MCF 10A (cell line): ENCODE measurements around the gene P2RX1. TPM values are rescaled to one million over a fixed set of nuclear protein-coding genes. Genes with fewer than 3 reads are reported as not detected.

ENCODE experiments used
- BruUV-seq: library from RNA; stranded (reverse); fragments of 400-500 nt; replicated peaks from 2 replicates; lab custom pipeline; 2021; lab: Mats Ljungman, UMichigan
- CTCF ChIA-PET: fragments of 300-600 bp; sonication (Branson Sonifier 250); formaldehyde crosslinking; extraction: SDS; loops from one replicate; lab custom pipeline; 2021; ENCODE audit warnings: antibody characterized with exemption, inconsistent platforms; lab: Yijun Ruan, JAX
- POLR2A ChIA-PET: fragments of 300-600, 350-650 bp; sonication (Branson Sonifier 250); formaldehyde crosslinking; extraction: SDS; loops from one replicate; lab custom pipeline; 2020; ENCODE audit warnings: antibody characterized with exemption, inconsistent platforms; lab: Yijun Ruan, JAX
- DNase-seq: peaks from one replicate; pipeline ENCODE4 v3.0.0-alpha.2; 2018; ENCODE audit not compliant: unreplicated experiment
- H3K27ac Mint-ChIP-seq: one replicate; pipeline ENCODE4 v1.8.0; 2022; ENCODE audit warnings: mild to moderate bottlenecking, low read depth, mixed read lengths; ENCODE audit not compliant: unreplicated experiment
- H3K27me3 Mint-ChIP-seq: one replicate; pipeline ENCODE4 v1.8.0; 2022; ENCODE audit warnings: mixed read lengths; ENCODE audit not compliant: insufficient read depth, unreplicated experiment
- H3K36me3 Mint-ChIP-seq: one replicate; pipeline ENCODE4 v1.8.0; 2022; ENCODE audit warnings: mild to moderate bottlenecking, moderate library complexity, mixed read lengths; ENCODE audit not compliant: insufficient read depth, unreplicated experiment
- H3K4me1 Mint-ChIP-seq: one replicate; pipeline ENCODE4 v1.8.0; 2022; ENCODE audit warnings: mixed read lengths; ENCODE audit not compliant: insufficient read depth, unreplicated experiment
- H3K4me3 Mint-ChIP-seq: one replicate; pipeline ENCODE4 v1.8.0; 2022; ENCODE audit warnings: mild to moderate bottlenecking, moderate library complexity, mixed read lengths; ENCODE audit not compliant: unreplicated experiment
- H3K9me3 Mint-ChIP-seq: one replicate; pipeline ENCODE4 v1.8.0; 2022; ENCODE audit warnings: mixed read lengths; ENCODE audit not compliant: unreplicated experiment
- CTCF ChIP-seq: fragments of 200-600 bp; IDR thresholded peaks from one replicate; pipeline ENCODE4 v1.8.0; 2022; ENCODE audit warnings: antibody characterized with exemption, mild to moderate bottlenecking; ENCODE audit not compliant: unreplicated experiment
- intact Hi-C: fragments of 100-400 bp; cut with micrococcal nuclease; formaldehyde crosslinking; loops from 2 replicates; pipeline ENCODE4 v1.14.1; 2022
- total RNA-seq: library from RNA; stranded (reverse); gene quantifications from 2 replicates; pipeline ENCODE4 v1.2.3, GENCODE V29; 2022

The P2RX1 gene
- total RNA-seq, 1 experiment from 2014 or later, result not detected

- DNase-seq, result no peak
- H3K9me3 Mint-ChIP-seq, result no peaks in the 10 kb centered on the region
- no peaks in the 10 kb centered on the region for H3K27me3 Mint-ChIP-seq
- ChIA-PET POLR2A (interaction anchor here (0.6 to 2.3 kb wide), 2 partner anchors 42 to 1844 kb away, joined by 3 to 6 read pairs; partner anchors contain the start of gene NCBP3), CTCF (interaction anchor here (0.9 to 1.5 kb wide), 2 partner anchors 22 to 44 kb away, joined by 3 read pairs; no protein-coding TSS in a partner anchor)
- H3K4me1 Mint-ChIP-seq, result peaks cover 39% of the 10 kb centered on the region
- peak overlapping the region; percentile 89 for H3K27ac Mint-ChIP-seq
- no TSS peak for BruUV-seq
- no peak for TF ChIP-seq CTCF
- no peak overlapping the region for H3K4me3 Mint-ChIP-seq
- peaks cover 34% of the 10 kb centered on the region for H3K36me3 Mint-ChIP-seq
- intact Hi-C loops, result no loop called here
These were observed 28.5 kb downstream of the P2RX1 start for GRCh38 chr17:3887804-3888203.

GRCh38 chr17:3887394-3887793 is 28.9 kb downstream of the P2RX1 start:
- H3K4me3 Mint-ChIP-seq, result no peak overlapping the region
- no peak for TF ChIP-seq CTCF
- peaks cover 39% of the 10 kb centered on the region for H3K4me1 Mint-ChIP-seq
- H3K9me3 Mint-ChIP-seq, result no peaks in the 10 kb centered on the region
- BruUV-seq, result no TSS peak
- peak overlapping the region; percentile 89 for H3K27ac Mint-ChIP-seq
- intact Hi-C loops, result no loop called here
- CTCF ChIA-PET, result interaction anchor here (0.6 to 1.5 kb wide), 3 partner anchors 22 to 43 kb away, joined by 3 read pairs; no protein-coding TSS in a partner anchor
- POLR2A ChIA-PET, result interaction anchor here (2.3 kb wide), 1 partner anchor 42 kb away, joined by 6 read pairs; the partner anchor contains the start of gene NCBP3
- DNase-seq, result no peak
- H3K36me3 Mint-ChIP-seq, result peaks cover 34% of the 10 kb centered on the region
- H3K27me3 Mint-ChIP-seq, result no peaks in the 10 kb centered on the region

GRCh38 chr17:3886776-3887175 is 29.5 kb downstream of the P2RX1 start:
- H3K9me3 Mint-ChIP-seq, result no peaks in the 10 kb centered on the region
- CTCF ChIA-PET, result interaction anchor here (0.6 kb wide), 1 partner anchor 27 kb away, joined by 3 read pairs; no protein-coding TSS in a partner anchor
- no peak overlapping the region for H3K4me3 Mint-ChIP-seq

GRCh38 chr17:3885970-3886369 is 30.3 kb downstream of the P2RX1 start:
- Mint-ChIP-seq H3K4me3 (no peak overlapping the region), H3K9me3 (no peaks in the 10 kb centered on the region), H3K27me3 (no peaks in the 10 kb centered on the region), H3K36me3 (peaks cover 38% of the 10 kb centered on the region), H3K4me1 (peaks cover 27% of the 10 kb centered on the region), H3K27ac (no peak overlapping the region)
- no TSS peak for BruUV-seq
- no peak for TF ChIP-seq CTCF
- ChIA-PET CTCF (no interaction called here), POLR2A (interaction anchor here (0.9 kb wide), 1 partner anchor 107 kb away, joined by 3 read pairs; no protein-coding TSS in a partner anchor)
- intact Hi-C loops, result no loop called here
- peak; percentile 59 for DNase-seq

More at GRCh38 chr17:3886776-3887175, 29.5 kb downstream of the P2RX1 start:
- intact Hi-C loops, result no loop called here
- Mint-ChIP-seq H3K27ac (peak overlapping the region; percentile 89), H3K36me3 (peaks cover 35% of the 10 kb centered on the region), H3K4me1 (peaks cover 35% of the 10 kb centered on the region), H3K27me3 (no peaks in the 10 kb centered on the region)
- TF ChIP-seq CTCF, result no peak
- DNase-seq, result no peak
- POLR2A ChIA-PET, result interaction anchor here (2.3 kb wide), 1 partner anchor 41 kb away, joined by 6 read pairs; the partner anchor contains the start of gene NCBP3
- no TSS peak for BruUV-seq
